Spleen (tissue), 7 donors: ENCODE data around the gene NLRP7.
"Not testable (repeated sequence)": the region's sequence is repeated elsewhere in the genome, so short reads cannot be mapped to it uniquely, and the experiment has no call there.

Source experiments
- POLR2A ChIP-seq, 3 donors: fragments of 450-650 bp; IDR thresholded peaks; one replicate each; pipeline ENCODE4 v1.5.1; 2017; ENCODE audit warnings: antibody characterized with exemption in 3 of 3, mild to moderate bottlenecking in 1 of 3
- TF ChIP-seq, protein P1 (sequence below), 11 experiments: fragments of 200-600 bp in 7 of 11; fragments of 450-650 bp in 4 of 11; sonication (generic) in 4 of 11; IDR thresholded peaks in 8 of 11; conservative IDR thresholded peaks in 3 of 11; 1 replicate in 7 of 11; 2 replicates in 4 of 11; pipeline versions ENCODE4 v1.4.0 to v1.8.0; 2016 to 2021; ENCODE audit warnings: antibody characterized with exemption in 11 of 11, inconsistent platforms in 4 of 11, mild to moderate bottlenecking in 1 of 11
- donor health status: DM: no; HTN: no; CAD: no; lungs with moderate emphysema.
- donor health status: DM: no; HTN: no; CAD: no.
- donor health status: DM: no; HTN: no; CAD: no.

DNA sequence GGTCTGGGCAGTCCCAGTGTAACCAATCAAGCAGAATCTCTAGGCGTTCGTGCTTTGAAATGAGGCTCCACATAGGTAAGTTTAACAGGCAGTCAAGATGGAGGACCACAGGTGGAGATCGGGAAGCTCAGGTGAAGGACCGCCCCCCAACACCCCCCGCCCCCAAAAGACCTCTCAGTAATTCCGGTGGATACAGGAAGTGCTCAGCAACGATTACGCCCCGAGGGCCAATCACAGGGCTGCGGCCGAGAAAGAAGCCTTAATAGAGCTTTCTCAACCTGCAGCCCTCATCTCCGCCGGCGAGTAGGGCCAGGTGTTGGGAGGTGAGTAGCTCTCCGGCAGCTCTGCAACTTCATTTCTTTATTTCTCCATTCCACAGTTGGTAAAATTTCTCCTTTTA, 17.7 kb upstream of the NLRP7 start:
- not testable (repeated sequence) for TF ChIP-seq POLR2A (IDR thresholded peaks at IDR 0.05)
- TF ChIP-seq, protein P1, sequence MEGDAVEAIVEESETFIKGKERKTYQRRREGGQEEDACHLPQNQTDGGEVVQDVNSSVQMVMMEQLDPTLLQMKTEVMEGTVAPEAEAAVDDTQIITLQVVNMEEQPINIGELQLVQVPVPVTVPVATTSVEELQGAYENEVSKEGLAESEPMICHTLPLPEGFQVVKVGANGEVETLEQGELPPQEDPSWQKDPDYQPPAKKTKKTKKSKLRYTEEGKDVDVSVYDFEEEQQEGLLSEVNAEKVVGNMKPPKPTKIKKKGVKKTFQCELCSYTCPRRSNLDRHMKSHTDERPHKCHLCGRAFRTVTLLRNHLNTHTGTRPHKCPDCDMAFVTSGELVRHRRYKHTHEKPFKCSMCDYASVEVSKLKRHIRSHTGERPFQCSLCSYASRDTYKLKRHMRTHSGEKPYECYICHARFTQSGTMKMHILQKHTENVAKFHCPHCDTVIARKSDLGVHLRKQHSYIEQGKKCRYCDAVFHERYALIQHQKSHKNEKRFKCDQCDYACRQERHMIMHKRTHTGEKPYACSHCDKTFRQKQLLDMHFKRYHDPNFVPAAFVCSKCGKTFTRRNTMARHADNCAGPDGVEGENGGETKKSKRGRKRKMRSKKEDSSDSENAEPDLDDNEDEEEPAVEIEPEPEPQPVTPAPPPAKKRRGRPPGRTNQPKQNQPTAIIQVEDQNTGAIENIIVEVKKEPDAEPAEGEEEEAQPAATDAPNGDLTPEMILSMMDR (IDR thresholded peaks at IDR 0.05 in 8 of 11, conservative IDR thresholded peaks at IDR 0.05 in 3 of 11), result not testable (repeated sequence)
